GM12892 (cell line): ENCODE measurements around the gene PAX9.

Experiments
- POLR2A ChIP-seq: IDR thresholded peaks from 2 replicates; pipeline ENCODE4 v1.6.1; 2011; ENCODE audit warnings: low read depth, low read length, control low read depth
- POLR2AphosphoS5 ChIP-seq: IDR thresholded peaks from 2 replicates; pipeline ENCODE4 v1.6.1; 2011; ENCODE audit warnings: low read depth, low read length, control low read depth
- TAF1 ChIP-seq: IDR thresholded peaks from 2 replicates; pipeline ENCODE4 v1.6.1; 2011; ENCODE audit warnings: low read depth, mild to moderate bottlenecking, control low read depth, low read length, borderline replicate concordance

- TF ChIP-seq POLR2A (no peak), POLR2AphosphoS5 (no peak), TAF1 (no peak)
These were observed 14.8 kb upstream of the PAX9 start for GRCh38 chr14:36646664-36647416.
